SK-N-SH (cell line): ENCODE results near the gene KLHL40. TPM values are rescaled to one million over a fixed set of nuclear protein-coding genes. Genes with fewer than 3 reads are reported as not detected.
A peak's percentile ranks its signal among the peaks of the same experiment; 100 is the strongest.

ENCODE experiments used
- CTCF ChIA-PET: fragments of 300-600, 350-600 bp; formaldehyde crosslinking; extraction: SDS; loops from one replicate; lab custom pipeline; 2021; lab: Yijun Ruan, JAX
- POLR2A ChIA-PET: fragments of 350-600 bp; sonication (Branson Sonifier 250); formaldehyde crosslinking; extraction: SDS; loops from one replicate; lab custom pipeline; 2020; ENCODE audit warnings: antibody characterized with exemption, inconsistent platforms; lab: Yijun Ruan, JAX
- DNase-seq: peaks from one replicate; pipeline ENCODE4 v3.0.0; 2012
- H2AFZ ChIP-seq: fragments of 200-600 bp; sonication (generic); 2 replicates; pipeline ENCODE4 v1.8.1; 2016; ENCODE audit warnings: antibody characterized with exemption, mild to moderate bottlenecking, low read depth
- H3F3A ChIP-seq: fragments of 200-600 bp; sonication (generic); replicated peaks from 2 replicates; pipeline ENCODE3; 2016; ENCODE audit warnings: antibody characterized with exemption, mild to moderate bottlenecking; ENCODE audit not compliant: insufficient read depth
- H3K27ac ChIP-seq, 2 experiments: fragments of 200-500 bp in 1 of 2; fragments of 200-600 bp in 1 of 2; sonication (Bioruptor generic) in 1 of 2; sonication (generic), shearing (Covaris generic) in 1 of 2; 2 replicates each; pipeline versions ENCODE4 v1.5.1 to v1.6.1; 2014 to 2016; ENCODE audit warnings: low read depth in 2 of 2, inconsistent platforms in 1 of 2, low read length in 1 of 2, mild to moderate bottlenecking in 1 of 2, mixed read lengths in 1 of 2
- H3K27me3 ChIP-seq: fragments of 200-600 bp; sonication (generic), shearing (Covaris generic); 2 replicates; pipeline ENCODE4 v1.6.1; 2016; ENCODE audit warnings: mixed run types; ENCODE audit not compliant: insufficient read depth
- H3K36me3 ChIP-seq, 2 experiments: fragments of 200-500 bp in 1 of 2; fragments of 200-600 bp in 1 of 2; sonication (Bioruptor generic) in 1 of 2; sonication (generic) in 1 of 2; replicated peaks in 1 of 2; 2 replicates each; pipeline versions ENCODE3 to v1.5.1; 2014 to 2016; ENCODE audit warnings: low read length in 1 of 2, mild to moderate bottlenecking in 1 of 2; ENCODE audit not compliant: insufficient read depth in 2 of 2, control insufficient read depth in 1 of 2
- H3K4me1 ChIP-seq, 2 experiments: fragments of 200-500 bp in 1 of 2; fragments of 200-600 bp in 1 of 2; sonication (Bioruptor generic) in 1 of 2; sonication (generic), shearing (Covaris generic) in 1 of 2; 2 replicates each; pipeline versions ENCODE4 v1.5.1 to v1.6.1; 2014 to 2016; ENCODE audit warnings: low read depth in 1 of 2, low read length in 1 of 2, mixed run types in 1 of 2; ENCODE audit not compliant: insufficient read depth in 2 of 2, control insufficient read depth in 1 of 2
- H3K4me2 ChIP-seq: fragments of 200-600 bp; sonication (generic), shearing (Covaris generic); 2 replicates; pipeline ENCODE4 v1.6.1; 2017; ENCODE audit warnings: mixed run types
- H3K4me3 ChIP-seq, 2 experiments: fragments of 200-500 bp in 1 of 2; fragments of 200-600 bp in 1 of 2; sonication (Bioruptor generic) in 1 of 2; sonication (generic), shearing (Covaris generic) in 1 of 2; 2 replicates each; pipeline versions ENCODE4 v1.5.1 to v1.8.1; 2014 to 2016; ENCODE audit warnings: low read depth in 2 of 2, inconsistent platforms in 1 of 2, low read length in 1 of 2, mild to moderate bottlenecking in 1 of 2, mixed read lengths in 1 of 2, moderate library complexity in 1 of 2
- H3K79me2 ChIP-seq: fragments of 200-600 bp; sonication (generic); 2 replicates; pipeline ENCODE4 v1.8.1; 2017; ENCODE audit warnings: mild to moderate bottlenecking; ENCODE audit not compliant: insufficient read depth
- H3K9ac ChIP-seq: fragments of 200-600 bp; sonication (generic); 2 replicates; pipeline ENCODE4 v1.6.1; 2017; ENCODE audit warnings: mixed run types
- H3K9me2 ChIP-seq: fragments of 200-600 bp; sonication (generic); 2 replicates; pipeline ENCODE4 v1.6.1; 2017; ENCODE audit warnings: mixed run types
- H3K9me3 ChIP-seq: fragments of 200-600 bp; sonication (generic); 2 replicates; pipeline ENCODE4 v1.6.1; 2017; ENCODE audit warnings: mixed run types, mild to moderate bottlenecking, moderate library complexity
- H4K20me1 ChIP-seq: fragments of 200-600 bp; sonication (generic); 2 replicates; pipeline ENCODE4 v1.6.1; 2017; ENCODE audit warnings: mild to moderate bottlenecking, mixed run types; ENCODE audit not compliant: insufficient read depth
- CHD2 ChIP-seq: fragments of 150-350 bp; IDR thresholded peaks from 2 replicates; pipeline ENCODE4 v1.6.1; 2018; ENCODE audit warnings: low read length; ENCODE audit not compliant: partially characterized antibody
- CTCF ChIP-seq: fragments of 200-600 bp; sonication (generic); IDR thresholded peaks from 2 replicates; pipeline ENCODE4 v1.6.1; 2017; ENCODE audit warnings: antibody characterized with exemption, mild to moderate bottlenecking, moderate library complexity
- ELF1 ChIP-seq: IDR thresholded peaks from 2 replicates; pipeline ENCODE4 v1.4.0; 2012
- EP300 ChIP-seq, 2 experiments: IDR thresholded peaks; 2 replicates each; pipeline versions ENCODE4 v1.4.0 to v1.6.1; 2012; ENCODE audit warnings: borderline replicate concordance in 1 of 2, low read depth in 1 of 2, low read length in 1 of 2
- EZH2phosphoT487 ChIP-seq: fragments of 200-600 bp; sonication (generic); IDR thresholded peaks from 2 replicates; pipeline ENCODE4 v1.6.1; 2017; ENCODE audit warnings: low read depth, mixed run types, mild to moderate bottlenecking, antibody characterized with exemption, moderate library complexity, borderline replicate concordance
- FOSL2 ChIP-seq: IDR thresholded peaks from 2 replicates; pipeline ENCODE4 v1.4.0; 2012; ENCODE audit warnings: low read depth, mild to moderate bottlenecking, moderate library complexity, borderline replicate concordance
- FOXM1 ChIP-seq: IDR thresholded peaks from 2 replicates; pipeline ENCODE4 v1.4.0; 2012; ENCODE audit warnings: low read depth, mild to moderate bottlenecking
- GABPA ChIP-seq: IDR thresholded peaks from 2 replicates; pipeline ENCODE4 v1.4.0; 2012; ENCODE audit warnings: low read depth, mild to moderate bottlenecking
- GATA2 ChIP-seq: sonication (generic); formaldehyde crosslinking; IDR thresholded peaks from 2 replicates; pipeline ENCODE4 v1.5.0; 2020; ENCODE audit warnings: mild to moderate bottlenecking, missing genetic modification reagents
- IRF3 ChIP-seq: fragments of 150-350 bp; IDR thresholded peaks from 2 replicates; pipeline ENCODE4 v1.6.1; 2016; ENCODE audit warnings: mild to moderate bottlenecking, low read depth, low read length
- JUND ChIP-seq: IDR thresholded peaks from 2 replicates; pipeline ENCODE4 v1.4.0; 2012
- MAX ChIP-seq: IDR thresholded peaks from 2 replicates; pipeline ENCODE4 v1.4.0; 2012; ENCODE audit warnings: low read depth
- MEF2A ChIP-seq: IDR thresholded peaks from 2 replicates; pipeline ENCODE4 v1.4.0; 2012; ENCODE audit warnings: low read depth, borderline replicate concordance
- NRF1 ChIP-seq: IDR thresholded peaks from 2 replicates; pipeline ENCODE4 v1.6.1; 2012; ENCODE audit warnings: low read depth, mild to moderate bottlenecking, low read length
- POLR2AphosphoS5 ChIP-seq: IDR thresholded peaks from 2 replicates; pipeline ENCODE4 v1.6.1; 2012; ENCODE audit warnings: low read depth, low read length
- RAD21 ChIP-seq: IDR thresholded peaks from 2 replicates; pipeline ENCODE4 v1.6.1; 2012; ENCODE audit warnings: mild to moderate bottlenecking, low read length
- RCOR1 ChIP-seq: fragments of 150-350 bp; IDR thresholded peaks from 2 replicates; pipeline ENCODE4 v1.6.1; 2017; ENCODE audit warnings: antibody characterized with exemption, low read length
- RFX5 ChIP-seq: IDR thresholded peaks from 2 replicates; pipeline ENCODE4 v1.6.1; 2012; ENCODE audit warnings: mild to moderate bottlenecking, improper control_type of control experiment, low read length
- RXRA ChIP-seq: IDR thresholded peaks from 2 replicates; pipeline ENCODE4 v1.4.0; 2012; ENCODE audit warnings: low read depth, mild to moderate bottlenecking, borderline replicate concordance
- SIN3A ChIP-seq: IDR thresholded peaks from 2 replicates; pipeline ENCODE4 v1.6.1; 2012; ENCODE audit warnings: low read depth, mild to moderate bottlenecking, low read length, moderate library complexity, borderline replicate concordance
- TEAD4 ChIP-seq: IDR thresholded peaks from 2 replicates; pipeline ENCODE4 v1.4.0; 2012; ENCODE audit warnings: mild to moderate bottlenecking, borderline replicate concordance; ENCODE audit not compliant: insufficient read depth
- WGBS: methylation state at CpG from one replicate; pipeline ENCODE4 v1.1.6; 2017; ENCODE audit warnings: low lambda C conversion rate; 5-methylcytosine and 5-hydroxymethylcytosine counted together
- polyA plus RNA-seq, 3 experiments: library from polyadenylated mRNA; depleted of rRNA; stranded (reverse); fragments of >200 nt; gene quantifications; 2 replicates each; pipeline ENCODE4 v1.2.3, GENCODE V29; 2012

The KLHL40 gene
- polyA plus RNA-seq, 1 of the 3 experiments (the other 2 are of a cell fraction) = not detected

- no peaks in the 10 kb centered on the region for H3K9me3 ChIP-seq
- no peaks in the 10 kb centered on the region for H3K79me2 ChIP-seq
- peaks cover 0 to 24% of the 10 kb centered on the region in 2 experiments for H3K36me3 ChIP-seq
- H2AFZ ChIP-seq = no peak overlapping the region
- ChIA-PET POLR2A (no interaction called here), CTCF (interaction anchor here (0.9 to 1.0 kb wide), 2 partner anchors 49 to 117 kb away, joined by 3 read pairs; no protein-coding TSS in a partner anchor)
- no peaks in the 10 kb centered on the region for H3K9me2 ChIP-seq
- no peak for TF ChIP-seq CTCF
- TF ChIP-seq JUND = no peak
- TF ChIP-seq GATA2 (CRISPR knock-in tag) = no peak
- no peak for TF ChIP-seq MEF2A
- TF ChIP-seq EP300 (IDR thresholded peaks at IDR 0.05; ENCODE audit: borderline replicate concordance in 1 of 2, low read depth in 1 of 2, low read length in 1 of 2) = no peak
- no peak for TF ChIP-seq ELF1
- no peak for TF ChIP-seq SIN3A
- TF ChIP-seq FOXM1 = no peak
- no peak for TF ChIP-seq RFX5
- TF ChIP-seq RCOR1 = no peak
- TF ChIP-seq GABPA = no peak
- TF ChIP-seq FOSL2 = no peak
- H3K27ac ChIP-seq = no peak overlapping the region
- no peaks in the 10 kb centered on the region for H3K27me3 ChIP-seq
- H3K4me1 ChIP-seq = peaks cover 0 to 9% of the 10 kb centered on the region in 2 experiments; a peak in 1 of 4 replicates
- no peak overlapping the region for H3K4me3 ChIP-seq
- H3F3A ChIP-seq = no peaks in the 10 kb centered on the region
- no peak overlapping the region for H3K9ac ChIP-seq
- DNase-seq = no peak
- H3K4me2 ChIP-seq = no peak overlapping the region
- 95% methylated on average over 4 of the region's 12 CpGs for WGBS
- no peaks in the 10 kb centered on the region for H4K20me1 ChIP-seq
These were observed 22.4 kb upstream of the KLHL40 start for GRCh38 chr3:42662813-42663535.

GRCh38 chr3:42663581-42664437 is 21.5 kb upstream of the KLHL40 start:
- ChIA-PET CTCF (interaction anchor here (0.9 kb wide), 1 partner anchor 117 kb away, joined by 3 read pairs; no protein-coding TSS in a partner anchor), POLR2A (interaction anchor here (0.6 kb wide), 1 partner anchor 122 kb away, joined by 3 read pairs; no protein-coding TSS in a partner anchor)
- peaks cover 0 to 14% of the 10 kb centered on the region in 2 experiments; a peak in 1 of 4 replicates for H3K4me1 ChIP-seq
- H3K9me2 ChIP-seq = no peaks in the 10 kb centered on the region
- no peak for TF ChIP-seq IRF3
- TF ChIP-seq EZH2phosphoT487 = no peak
- TF ChIP-seq MAX = no peak
- TF ChIP-seq NRF1 = no peak
- no peak for TF ChIP-seq RAD21
- no peak for TF ChIP-seq RXRA
- TF ChIP-seq POLR2AphosphoS5 = no peak
- no peak for TF ChIP-seq MEF2A
- no peak for TF ChIP-seq SIN3A
- TF ChIP-seq FOSL2 = no peak
- no peak for TF ChIP-seq CHD2
- no peak for TF ChIP-seq TEAD4
- no peaks in the 10 kb centered on the region for H4K20me1 ChIP-seq
- no peak overlapping the region for H3K9ac ChIP-seq
- no peaks in the 10 kb centered on the region for H3F3A ChIP-seq
- H2AFZ ChIP-seq = no peak overlapping the region
- H3K4me2 ChIP-seq = no peak overlapping the region
- no peaks in the 10 kb centered on the region for H3K9me3 ChIP-seq
- H3K4me3 ChIP-seq = no peak overlapping the region
- H3K79me2 ChIP-seq = no peaks in the 10 kb centered on the region
- WGBS = 98% methylated on average over 10 of the region's 38 CpGs
- no peak overlapping the region for H3K27ac ChIP-seq
- peak; percentile 24 for DNase-seq
- H3K27me3 ChIP-seq = no peaks in the 10 kb centered on the region
- H3K36me3 ChIP-seq = peaks cover 0 to 18% of the 10 kb centered on the region in 2 experiments
